HG02840 (cell line): ENCODE measurements around the gene TMSB4X.
"Not testable (repeated sequence)": the region's sequence is repeated elsewhere in the genome, so short reads cannot be mapped to it uniquely, and the experiment has no call there.

Source experiments
- ATAC-seq: cut with Tn5 transposase; IDR thresholded peaks from one replicate; pipeline ENCODE4 v1.9.1; 2021; ENCODE audit warnings: mild to moderate bottlenecking, moderate library complexity, moderate number of reproducible peaks; ENCODE audit not compliant: unreplicated experiment, low FRiP score

The TMSB4X gene

DNA sequence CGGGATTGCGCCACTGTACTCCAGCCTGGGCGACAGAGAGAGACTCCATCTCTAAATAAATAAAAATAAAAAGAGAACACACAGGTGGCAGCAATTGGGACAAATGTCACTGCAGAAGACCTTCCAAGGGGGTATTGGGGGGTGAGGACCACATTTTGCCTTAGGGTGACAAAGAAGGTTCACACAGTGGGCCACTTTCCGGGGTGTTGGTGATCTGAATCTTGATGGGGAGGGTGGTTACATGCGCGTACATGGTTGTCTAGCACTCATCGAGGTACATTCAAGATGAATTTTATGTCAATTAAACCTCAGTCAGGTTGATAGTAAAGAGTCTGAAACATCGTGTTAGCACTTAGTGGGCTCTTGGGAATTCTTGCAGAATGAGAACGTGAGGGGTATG is 20.5 kb upstream of the TMSB4X start:
- no peak for ATAC-seq

DNA sequence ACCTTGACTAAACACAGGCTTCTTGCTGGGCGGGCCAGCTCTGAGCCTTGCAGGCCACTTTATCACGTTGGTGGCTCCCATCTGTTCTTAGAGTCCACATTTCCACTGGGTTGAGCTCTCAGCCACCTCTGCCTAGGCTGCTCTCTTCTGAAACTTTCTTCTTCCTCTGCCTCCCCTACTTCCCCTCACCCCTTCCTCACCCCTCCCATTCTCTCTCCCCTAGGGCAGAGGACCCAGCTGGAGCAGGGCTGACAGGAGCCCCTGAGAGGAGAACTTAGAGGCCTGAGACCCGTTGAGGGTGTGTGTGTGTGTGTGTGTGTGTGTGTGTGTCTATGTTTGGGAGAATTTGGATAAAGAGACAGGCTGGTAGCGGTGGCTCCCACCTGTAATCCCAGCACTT is 19.9 kb upstream of the TMSB4X start:
- ATAC-seq = no peak

DNA sequence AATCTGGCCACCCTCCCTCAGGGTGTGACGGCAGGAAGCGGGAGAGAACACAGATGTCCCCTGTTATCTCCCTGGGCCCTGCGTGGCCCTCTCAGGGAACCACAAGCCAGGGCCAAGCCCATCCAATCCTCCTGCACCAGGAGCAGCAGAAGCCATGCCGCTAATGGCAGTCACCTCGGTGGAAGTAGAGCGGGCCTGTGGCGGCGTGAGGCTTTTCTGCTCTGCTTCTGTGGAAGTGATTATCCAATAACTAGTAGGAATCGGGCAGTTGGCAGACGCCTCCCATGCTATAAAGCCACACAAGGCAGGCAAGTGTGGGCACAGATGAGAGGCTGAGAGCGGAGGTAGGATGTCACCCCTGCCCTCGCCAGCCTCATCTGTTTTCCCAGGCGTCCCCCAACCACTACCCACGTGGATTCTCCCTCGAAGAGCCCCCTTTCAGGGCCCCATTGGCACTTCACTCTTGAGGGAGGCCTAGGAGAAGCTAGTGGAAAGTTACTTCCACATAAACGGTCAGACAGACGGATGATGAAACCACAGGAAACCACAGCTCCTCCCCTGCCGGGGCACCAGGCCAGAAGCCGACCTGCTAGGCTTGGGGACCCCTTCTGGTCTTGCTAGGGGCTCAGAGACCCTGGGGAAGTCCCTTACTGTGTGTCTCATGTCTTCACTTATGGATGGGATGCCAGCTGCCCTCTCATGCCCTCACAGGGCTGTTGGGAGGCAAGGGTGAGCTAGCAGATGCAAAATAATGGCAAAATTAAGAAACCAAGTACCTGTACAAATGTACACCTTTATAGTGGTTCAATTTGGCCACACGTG is 18.8 kb upstream of the TMSB4X start:
- ATAC-seq = peak; percentile 45

DNA sequence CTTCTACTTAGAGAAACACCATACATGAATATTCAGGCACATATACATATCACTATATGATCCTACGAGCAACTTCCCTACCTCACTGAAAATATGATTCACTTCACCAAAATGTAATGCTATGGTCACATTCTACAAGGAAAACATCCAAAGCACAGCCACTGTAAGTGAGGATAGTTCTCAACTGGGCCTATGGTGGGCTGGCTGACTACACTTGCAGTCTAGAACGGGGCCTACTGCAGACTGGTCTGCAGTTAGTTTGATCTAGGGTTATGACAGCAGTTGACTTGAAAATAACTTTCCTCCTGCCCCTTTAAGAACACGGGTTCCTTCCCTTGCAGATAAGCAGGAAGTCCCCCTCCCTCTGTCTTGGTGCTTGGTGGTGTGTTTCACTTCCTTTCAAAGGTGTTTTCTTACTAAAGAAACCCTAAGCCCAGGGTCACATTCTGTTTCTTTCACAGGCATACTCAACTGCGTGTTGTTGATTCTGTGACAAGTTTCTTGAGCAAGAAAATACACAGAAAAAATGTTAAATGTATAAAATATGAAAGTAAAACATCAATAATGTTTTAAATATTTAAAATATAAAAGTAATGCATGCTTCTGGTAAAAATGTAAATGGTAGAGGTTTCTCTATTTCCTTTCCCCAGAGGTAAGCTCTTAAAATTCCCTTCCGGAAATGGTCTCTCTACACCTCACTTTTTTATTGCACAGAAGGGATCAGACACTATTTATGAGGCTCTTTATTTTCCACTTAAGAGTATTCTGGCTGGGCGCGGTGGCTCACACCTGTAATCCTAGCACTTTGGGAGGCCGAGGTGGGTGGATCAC is 18.0 kb upstream of the TMSB4X start:
- ATAC-seq = peak; percentile 65

DNA sequence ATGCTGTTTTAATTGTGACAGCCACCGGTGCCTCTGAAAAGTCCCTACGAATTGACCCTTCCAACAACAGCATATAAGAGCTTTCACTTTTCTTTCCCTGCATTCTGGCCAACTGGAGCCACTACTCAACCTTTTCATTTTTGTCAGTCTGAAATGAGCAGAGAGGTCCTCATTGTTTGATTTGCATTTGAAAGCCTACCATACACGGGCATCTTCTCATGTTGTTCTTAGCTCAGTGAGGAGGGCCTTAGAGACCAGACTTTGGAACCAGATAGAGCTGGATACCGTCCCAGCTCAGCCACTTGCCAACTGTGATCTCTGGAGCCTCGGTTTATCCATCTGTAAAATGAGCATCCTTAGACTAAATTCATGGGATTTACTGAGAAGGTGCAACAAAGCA is 16.9 kb upstream of the TMSB4X start:
- no peak for ATAC-seq

DNA sequence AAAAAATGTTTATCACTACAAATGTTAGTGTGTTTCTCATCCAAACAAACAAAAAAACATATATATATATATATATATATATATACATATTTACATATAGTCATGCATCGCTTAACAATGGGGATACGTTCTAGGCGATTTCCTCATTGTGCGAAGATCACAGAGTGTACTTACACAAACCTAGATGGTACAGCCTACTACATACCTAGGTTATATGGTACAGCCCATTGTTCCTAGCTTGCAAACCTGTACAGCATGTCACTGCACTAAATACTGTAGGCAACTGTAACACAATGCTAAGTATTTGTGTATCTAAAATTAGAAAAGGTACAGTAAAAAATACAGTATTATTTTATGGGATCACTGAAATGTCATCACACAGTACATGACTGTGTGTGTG is 16.4 kb upstream of the TMSB4X start:
- ATAC-seq = no peak

DNA sequence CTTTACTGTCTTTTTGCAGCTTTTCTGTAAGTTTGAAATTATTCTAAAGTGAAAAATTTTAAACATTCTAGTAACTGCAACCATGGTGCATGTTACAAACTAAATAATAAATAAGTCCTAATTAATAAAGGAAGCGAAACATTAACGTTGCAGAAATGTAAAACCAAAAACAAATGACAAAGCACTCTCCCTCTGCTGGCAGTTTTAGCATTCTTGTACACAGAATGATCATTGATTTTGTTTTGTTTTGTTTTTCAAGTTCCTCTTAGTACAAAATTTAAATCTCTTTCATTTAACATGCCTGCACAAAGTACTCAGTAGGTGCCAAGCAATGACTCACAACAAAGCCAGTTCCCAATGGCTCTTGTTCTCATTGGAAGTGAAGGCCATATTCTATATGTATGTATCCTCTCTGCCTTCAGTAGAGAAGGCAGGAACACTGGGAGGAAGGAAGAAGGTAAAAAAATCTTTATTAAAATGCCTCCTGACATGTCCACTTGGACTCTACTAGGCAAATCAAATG is 13.7 kb upstream of the TMSB4X start:
- no peak for ATAC-seq

DNA sequence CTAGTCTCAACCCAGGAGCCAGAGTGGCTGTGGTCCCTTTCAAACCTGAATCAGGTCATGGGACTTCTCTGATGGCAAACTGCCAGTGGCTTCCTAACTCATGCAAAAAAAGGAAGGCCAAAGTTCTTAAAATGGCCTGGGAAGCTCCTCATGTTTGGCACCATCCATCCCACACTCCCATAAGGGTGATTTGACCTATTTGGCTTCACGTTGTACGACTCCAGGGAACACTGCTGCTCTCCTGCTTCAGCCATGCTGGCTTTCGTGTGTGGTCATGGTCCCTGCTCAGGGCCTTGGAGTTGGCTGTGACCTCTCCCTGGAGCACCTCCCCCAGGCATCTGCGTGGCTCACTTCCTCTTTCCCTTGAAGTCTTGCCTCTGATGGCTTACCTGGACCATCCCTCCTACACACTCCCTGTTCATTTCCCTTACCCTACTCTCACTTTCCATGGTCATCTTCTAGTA is 12.8 kb upstream of the TMSB4X start:
- ATAC-seq = no peak

DNA sequence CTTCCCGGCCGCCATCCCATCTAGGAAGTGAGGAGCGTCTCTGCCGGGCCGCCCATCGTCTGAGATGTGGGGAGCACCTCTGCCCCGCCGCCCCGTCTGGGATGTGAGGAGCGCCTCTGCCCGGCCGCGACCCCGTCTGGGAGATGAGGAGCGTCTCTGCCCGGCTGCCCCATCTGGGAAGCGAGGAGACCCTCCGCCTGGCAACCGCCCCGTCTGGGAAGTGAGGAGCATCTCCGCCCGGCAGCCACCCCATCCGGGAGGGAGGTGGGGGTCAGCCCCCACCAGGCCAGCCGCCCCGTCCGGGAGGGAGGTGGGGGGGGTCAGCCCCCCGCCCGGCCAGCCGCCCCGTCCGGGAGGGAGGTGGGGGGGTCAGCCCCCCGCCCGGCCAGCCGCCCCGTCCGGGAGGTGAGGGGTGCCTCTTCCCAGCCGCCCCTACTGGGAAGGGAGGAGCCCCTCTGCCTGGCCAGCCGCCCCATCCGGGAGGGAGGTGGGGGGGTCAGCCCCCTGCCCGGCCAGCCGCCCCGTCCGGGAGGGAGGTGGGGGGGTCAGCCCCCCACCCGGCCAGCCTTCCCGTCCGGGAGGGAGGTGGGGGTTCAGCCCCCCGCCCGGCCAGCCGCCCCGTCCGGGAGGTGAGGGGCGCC is 11.6 kb upstream of the TMSB4X start:
- not testable (repeated sequence) for ATAC-seq

DNA sequence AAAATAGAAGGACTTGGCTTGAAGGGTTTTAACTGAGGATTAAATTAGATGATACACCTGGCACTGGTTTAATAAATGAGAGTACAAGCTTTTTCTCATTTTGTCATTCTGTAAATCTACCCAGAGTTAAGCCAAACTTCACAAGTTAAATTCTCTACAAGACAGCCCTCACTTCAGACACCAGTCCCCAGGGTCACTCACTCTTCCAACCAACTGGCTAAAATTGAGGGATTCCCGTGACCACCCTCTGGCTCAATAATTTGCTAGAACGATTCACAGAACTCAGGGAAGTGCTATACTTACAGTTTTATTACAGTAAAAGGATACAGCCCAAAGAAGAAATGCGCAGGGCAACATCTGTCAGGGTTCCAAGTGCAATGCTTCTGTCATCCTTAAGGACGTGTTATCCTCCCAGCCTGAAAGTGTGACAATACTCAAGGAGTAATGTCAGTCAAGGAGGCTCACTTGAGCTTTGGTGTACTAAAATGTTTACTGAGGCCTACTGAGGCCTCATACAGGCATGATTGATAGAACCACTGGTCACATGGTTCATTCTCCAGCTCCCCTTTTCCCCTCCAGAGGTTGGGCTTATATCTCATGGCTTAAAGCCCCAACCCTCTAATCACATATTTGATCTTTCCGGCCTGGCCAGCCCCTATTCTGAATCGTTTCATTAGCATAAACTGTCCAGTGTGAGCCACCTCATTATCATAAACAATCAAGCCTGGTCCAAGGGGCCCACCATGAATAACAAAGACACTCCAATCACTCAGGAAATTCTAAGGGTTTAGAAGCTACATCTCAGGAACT is 9.6 kb upstream of the TMSB4X start:
- no peak for ATAC-seq

DNA sequence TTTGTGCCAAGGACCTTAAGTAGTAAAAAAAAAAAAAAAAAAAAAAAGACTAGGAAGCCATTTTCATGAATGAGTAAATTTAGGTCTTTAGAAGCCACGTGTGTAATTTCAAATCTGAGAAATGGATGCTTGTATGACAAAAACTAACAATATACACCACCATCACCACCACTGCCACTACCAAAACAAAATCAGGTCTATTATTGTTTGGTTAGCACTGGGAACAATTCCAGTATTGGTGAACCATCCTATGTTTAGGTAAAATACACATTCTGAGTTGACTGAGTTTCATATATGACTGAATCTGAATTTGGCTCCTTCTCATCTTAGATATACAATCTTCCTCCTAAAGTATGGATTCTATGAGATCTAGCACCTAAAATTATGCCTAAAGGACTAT is 8.8 kb upstream of the TMSB4X start:
- no peak for ATAC-seq

DNA sequence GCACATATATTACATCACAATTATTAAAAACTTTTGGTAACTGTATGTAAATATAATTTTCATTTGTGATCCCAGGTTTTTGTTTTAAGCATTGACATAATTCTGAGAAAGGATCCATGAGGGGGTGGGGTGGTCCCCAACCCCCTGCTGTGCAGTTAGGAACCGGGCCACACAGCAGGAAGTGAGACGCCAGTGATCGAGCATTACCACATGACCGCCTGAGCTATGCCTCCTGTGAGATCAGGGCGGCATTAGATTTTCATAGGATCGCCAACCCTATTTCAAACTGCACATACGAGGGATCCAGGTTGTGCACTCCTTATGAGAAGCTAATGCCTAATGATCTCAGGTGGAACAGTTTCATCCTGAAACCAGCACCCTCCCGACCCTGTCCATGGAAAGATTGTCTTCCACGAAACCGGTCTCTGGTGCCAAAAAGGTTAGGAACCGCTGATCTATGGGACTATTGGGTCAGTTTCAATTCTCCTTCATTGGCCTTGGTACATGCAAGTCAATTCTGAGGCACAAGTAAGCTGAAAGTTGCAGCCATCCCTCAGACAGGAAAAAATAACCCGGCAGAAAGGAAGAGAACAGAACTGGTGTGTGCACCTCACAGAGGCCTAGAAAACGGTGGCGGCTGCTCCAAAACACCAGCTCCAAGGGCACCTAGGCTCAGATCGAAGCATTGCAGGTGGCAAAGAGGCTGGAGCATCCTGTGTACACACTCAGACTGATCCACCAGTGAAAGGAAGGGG is 7.0 kb upstream of the TMSB4X start:
- no peak for ATAC-seq

DNA sequence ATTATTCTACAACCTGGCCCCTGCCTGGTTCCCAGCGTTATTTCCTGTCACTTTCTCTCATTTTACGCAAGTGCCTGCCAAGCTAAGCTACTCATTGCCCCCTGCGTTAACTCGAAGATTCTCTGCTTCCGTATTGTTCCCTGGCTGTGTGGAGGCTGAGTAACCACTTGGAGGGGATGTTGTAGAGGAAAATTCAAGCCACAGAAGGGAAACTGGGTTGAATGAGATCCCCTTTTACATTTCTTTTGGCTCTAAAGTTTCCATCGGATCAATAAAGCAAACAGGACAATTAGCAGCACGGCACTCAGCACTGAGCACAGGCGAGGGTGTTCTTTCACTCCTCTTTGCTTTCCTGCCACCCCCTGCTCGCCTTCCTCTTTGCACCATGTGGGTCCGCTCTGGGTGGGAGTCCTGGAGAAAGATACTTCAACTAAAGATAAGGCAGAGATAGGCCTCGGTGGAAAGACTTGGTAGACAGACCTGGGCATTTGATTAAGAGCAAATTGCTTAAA is 4.2 kb upstream of the TMSB4X start:
- ATAC-seq = no peak

DNA sequence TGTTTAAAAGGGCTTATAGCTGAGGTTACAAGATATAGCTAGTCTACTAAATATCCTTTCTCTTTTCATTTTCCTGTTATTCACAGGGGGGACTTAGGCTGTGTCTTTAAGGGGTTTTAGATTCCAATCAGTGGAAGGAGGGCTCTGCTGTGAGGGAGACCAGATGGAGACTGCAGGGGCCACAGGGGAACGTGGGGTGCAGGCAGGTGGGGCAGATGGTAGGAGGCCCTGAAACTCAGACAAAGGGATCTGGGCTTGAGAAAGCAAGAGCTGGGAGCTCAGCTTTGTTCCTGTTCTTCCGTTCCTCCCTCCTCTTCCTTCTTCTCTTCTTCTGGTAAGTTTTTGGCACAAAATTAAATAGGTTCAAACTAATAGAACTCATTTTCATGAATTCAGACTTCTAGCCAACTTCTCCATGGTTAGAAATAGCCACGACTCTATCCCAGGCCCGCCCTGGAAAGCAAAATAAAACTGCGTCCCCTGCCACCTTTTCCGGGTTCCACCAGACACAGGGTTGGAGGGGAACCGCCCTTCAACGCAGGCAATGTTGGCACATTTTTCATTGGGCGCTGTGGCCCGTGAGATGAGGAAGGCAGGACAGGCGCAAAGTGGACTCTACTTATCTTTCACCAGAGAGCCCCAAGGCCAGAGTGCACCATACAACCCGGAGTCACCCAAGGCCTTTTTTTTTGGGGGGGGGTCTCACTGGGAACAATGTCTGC is 3.5 kb upstream of the TMSB4X start:
- ATAC-seq = no peak

DNA sequence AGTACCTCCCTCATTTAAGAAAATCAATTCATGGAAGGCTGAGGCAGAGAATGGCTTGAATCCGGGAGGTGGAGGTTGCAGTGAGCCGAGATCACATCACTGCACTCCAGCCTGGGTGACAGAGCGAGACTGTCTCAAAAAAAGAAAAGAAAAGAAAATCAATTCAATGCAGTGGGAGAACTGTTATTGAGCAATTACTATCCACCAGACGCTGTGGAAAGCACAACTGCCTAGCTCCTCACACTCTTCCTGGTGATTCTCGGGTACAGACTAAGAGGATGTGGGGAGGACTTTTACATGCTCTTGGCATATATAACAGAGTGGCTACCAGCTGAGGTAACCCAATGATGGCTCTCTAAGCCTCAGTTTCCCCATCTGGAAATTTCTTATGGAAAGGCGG is 2.7 kb upstream of the TMSB4X start:
- ATAC-seq = no peak

DNA sequence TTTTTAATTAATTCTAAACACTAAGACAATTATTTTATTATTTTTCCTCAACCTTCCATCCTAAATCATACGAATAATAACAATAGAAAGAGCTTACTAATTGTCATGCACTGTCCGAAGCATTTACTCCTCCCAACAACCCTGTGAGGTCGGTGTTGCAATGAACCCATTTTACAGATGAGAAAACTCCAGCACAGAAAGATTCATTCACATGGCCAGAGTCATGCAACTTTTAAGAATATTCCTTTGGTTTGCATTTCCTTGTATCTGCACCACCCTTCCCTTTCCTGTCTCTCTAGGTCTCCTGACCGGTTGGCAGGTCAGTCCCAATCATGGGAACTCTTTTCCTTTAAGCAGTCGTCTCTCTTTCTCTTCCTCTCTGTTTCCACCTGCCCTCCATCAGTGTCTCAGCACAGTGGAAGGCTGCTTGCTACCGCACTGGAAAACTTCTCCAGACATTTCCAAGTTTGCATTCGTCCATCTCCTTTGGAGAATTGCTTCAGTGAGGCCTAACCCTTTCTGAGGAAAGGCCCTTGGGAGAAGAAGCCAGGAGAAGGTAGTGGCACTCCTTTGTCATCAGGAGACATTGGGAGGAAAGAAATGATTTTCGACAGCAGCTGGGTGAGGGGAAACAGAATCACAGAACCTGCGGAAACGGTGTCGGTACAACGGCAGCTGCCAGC is 1.9 kb upstream of the TMSB4X start:
- ATAC-seq = no peak

DNA sequence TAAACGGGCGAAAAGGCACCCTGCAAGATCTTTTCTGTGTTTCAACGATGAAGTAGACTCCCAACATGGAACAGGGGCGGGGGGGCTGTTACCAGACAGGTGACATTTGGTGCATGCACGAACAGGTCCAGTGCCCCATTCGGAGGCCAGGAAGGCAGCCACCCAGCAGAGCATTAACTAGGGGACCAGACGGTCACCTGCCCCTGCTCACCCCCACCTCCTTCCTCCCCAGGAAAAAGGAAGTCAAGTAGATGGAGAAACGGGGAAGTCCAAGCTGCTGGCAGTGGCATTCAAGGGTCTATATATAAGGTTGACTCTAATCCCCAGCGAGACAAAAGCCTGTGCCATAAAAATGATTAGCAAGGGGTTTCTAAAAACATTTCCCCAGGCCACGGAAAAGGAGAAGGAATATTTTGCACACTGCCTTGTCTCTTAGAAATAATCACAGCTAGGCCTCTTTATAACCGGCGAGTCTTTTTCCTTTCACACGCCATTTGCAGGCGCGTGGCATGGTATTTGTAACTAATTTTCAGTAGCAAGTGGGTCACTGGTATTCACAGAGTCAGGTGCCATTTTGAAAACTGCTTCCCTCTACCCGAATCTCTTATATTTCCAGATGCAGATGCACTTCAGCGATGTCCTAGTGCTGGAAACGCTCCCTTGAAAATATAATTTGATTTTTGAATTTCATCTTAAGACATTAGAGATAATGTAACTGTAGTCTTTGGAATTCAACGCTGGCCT is 1.2 kb upstream of the TMSB4X start:
- ATAC-seq = no peak
